ENCODE results near the gene FBLN2.

Gene FBLN2

DNA sequence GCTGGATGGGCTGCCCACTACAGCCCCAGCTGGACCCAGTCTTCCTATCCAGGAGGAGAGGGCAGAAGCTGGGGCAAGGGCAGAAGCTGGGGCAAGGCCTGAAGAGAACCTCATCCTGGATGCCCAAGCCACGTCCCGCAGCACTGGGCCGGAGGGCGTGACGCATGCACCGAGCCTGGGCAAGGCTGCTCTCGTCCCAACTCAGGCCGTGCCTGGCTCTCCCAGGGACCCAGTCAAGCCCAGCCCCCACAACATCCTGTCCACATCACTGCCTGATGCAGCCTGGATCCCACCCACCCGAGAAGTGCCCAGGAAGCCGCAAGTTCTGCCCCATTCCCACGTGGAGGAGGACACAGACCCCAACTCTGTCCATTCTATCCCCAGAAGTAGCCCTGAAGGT, 22.3 kb downstream of the FBLN2 start:
- no peak for DNase-seq (ENCODE audit: low read depth)
- TF ChIP-seq, protein P1, sequence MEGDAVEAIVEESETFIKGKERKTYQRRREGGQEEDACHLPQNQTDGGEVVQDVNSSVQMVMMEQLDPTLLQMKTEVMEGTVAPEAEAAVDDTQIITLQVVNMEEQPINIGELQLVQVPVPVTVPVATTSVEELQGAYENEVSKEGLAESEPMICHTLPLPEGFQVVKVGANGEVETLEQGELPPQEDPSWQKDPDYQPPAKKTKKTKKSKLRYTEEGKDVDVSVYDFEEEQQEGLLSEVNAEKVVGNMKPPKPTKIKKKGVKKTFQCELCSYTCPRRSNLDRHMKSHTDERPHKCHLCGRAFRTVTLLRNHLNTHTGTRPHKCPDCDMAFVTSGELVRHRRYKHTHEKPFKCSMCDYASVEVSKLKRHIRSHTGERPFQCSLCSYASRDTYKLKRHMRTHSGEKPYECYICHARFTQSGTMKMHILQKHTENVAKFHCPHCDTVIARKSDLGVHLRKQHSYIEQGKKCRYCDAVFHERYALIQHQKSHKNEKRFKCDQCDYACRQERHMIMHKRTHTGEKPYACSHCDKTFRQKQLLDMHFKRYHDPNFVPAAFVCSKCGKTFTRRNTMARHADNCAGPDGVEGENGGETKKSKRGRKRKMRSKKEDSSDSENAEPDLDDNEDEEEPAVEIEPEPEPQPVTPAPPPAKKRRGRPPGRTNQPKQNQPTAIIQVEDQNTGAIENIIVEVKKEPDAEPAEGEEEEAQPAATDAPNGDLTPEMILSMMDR (IDR thresholded peaks at IDR 0.05; ENCODE audit: insufficient read depth, low read depth, low read length, missing control alignments), result no peak
- no peak overlapping the region for H3K4me3 ChIP-seq (ENCODE audit: low read depth, low read length)

DNA sequence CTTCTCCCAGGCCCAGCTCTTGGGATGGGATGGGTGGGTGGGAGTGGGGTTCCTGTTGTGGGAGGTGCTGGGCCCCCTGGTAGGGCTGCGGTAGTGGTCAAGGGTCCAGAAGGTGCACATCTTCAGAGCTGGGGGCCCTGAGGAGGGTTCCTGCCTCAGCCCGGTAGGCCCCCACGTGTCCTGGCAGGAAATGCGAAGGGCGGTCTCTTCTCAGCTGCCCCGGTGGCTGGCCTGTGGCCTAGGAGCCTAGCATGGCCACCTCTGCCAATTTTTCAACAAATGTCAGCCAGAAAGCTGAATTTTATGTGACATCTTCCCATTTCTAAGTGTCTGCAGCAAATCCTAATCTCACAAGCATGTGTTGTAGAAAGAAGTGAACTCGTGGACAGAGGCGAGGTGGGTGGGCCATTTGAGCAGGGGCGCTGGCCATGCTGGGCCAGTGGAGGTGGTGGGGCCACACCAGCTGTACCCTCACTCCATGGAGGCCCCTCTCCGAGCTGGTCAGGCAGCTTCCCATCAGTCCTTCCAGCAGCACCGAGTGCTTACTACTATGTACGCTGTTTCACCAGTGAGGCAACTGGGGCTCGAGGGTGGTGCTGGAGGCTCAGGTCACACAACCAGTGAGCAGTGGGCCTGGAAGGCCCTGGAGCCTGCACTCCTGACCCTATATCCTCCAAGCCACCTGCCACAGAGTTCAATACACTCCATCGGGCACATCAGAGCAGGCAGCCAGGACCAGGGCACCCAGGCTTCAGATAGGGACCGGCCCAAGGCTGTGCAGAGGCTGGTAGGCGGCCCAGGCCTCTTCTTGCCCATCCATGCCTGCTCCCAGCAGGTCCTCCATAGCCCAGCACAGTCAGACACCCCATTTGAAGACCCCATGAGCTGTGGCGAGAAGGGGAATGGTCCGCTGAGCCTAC, 23.2 kb downstream of the FBLN2 start:
- TF ChIP-seq, protein P1 (IDR thresholded peaks at IDR 0.05; ENCODE audit: insufficient read depth, low read depth, low read length, missing control alignments), result no peak
- DNase-seq (ENCODE audit: low read depth), result no peak
- H3K4me3 ChIP-seq (ENCODE audit: low read depth, low read length), result no peak overlapping the region

DNA sequence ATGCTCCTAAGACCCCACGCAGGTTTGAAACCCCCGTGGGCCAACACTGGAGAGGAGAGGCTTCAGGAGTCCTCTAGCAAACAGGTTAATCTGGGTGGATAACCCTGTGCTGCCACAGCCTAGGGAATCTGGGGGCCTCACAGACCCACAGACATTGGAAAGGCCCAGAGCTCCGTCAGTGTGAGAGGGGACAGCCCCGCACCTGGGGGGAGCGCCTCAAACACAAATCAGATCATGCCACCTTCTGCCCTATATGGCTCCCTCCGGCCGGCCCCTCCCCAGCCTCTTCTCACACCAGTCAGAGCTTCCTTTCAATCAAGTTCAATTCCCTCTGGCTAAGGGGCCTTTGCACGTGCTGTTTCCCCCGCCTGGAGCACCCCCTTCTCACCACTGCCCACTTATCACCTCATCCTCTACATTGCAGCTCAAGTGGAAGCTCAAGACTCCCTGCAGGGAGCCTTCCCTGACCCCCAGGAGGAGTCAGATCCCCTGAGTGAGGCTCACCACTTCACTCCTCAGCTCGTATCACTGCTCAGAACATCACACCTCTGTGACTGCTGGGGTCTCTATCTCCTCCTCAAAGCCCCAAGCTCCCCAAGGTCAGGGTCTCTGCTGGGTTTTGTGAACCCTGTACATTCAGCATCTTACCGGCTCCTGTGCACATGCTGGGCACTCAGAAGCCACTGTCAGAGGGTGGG, 24.1 kb downstream of the FBLN2 start:
- H3K4me3 ChIP-seq (ENCODE audit: low read depth, low read length), result no peak overlapping the region
- TF ChIP-seq, protein P1 (IDR thresholded peaks at IDR 0.05; ENCODE audit: insufficient read depth, low read depth, low read length, missing control alignments), result no peak
- no peak for DNase-seq (ENCODE audit: low read depth)

DNA sequence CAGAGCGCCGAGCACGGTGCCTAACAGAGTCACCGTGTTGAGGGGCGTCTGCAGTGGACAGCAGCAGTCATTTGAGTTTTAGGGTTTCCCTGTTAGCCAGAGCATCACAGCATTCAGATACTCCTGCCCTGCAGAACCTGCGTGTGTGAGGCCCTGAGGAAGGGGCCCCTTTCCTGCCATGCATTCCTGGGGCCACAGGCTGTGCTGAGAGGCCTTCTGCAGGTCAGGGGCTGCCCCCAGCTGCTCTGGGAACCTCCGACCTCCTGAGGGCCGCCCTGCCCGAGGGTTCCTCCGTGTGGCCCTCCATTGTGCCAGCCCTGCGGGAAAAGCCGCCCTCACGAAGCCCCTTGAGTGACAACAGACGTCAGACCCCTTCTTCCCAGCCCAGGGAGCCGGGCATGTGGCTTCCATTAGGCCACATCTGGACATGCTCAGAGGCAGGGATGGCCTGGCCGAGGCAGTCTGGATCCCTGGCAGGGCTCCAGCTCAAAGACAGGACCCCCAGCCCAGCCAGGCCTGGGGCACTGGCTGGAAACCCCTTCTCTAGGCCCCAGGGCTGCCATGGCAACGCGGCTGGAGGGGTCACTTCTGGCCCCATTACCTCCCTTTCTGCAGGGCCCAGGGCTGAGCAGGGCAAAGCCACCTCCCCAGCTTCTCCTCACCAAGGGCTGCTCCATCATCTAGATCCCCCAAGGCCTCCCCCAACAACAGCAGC, 25.3 kb downstream of the FBLN2 start:
- TF ChIP-seq, protein P1 (IDR thresholded peaks at IDR 0.05; ENCODE audit: insufficient read depth, low read depth, low read length, missing control alignments), result no peak
- no peak for DNase-seq (ENCODE audit: low read depth)
- H3K4me3 ChIP-seq (ENCODE audit: low read depth, low read length), result no peak overlapping the region

DNA sequence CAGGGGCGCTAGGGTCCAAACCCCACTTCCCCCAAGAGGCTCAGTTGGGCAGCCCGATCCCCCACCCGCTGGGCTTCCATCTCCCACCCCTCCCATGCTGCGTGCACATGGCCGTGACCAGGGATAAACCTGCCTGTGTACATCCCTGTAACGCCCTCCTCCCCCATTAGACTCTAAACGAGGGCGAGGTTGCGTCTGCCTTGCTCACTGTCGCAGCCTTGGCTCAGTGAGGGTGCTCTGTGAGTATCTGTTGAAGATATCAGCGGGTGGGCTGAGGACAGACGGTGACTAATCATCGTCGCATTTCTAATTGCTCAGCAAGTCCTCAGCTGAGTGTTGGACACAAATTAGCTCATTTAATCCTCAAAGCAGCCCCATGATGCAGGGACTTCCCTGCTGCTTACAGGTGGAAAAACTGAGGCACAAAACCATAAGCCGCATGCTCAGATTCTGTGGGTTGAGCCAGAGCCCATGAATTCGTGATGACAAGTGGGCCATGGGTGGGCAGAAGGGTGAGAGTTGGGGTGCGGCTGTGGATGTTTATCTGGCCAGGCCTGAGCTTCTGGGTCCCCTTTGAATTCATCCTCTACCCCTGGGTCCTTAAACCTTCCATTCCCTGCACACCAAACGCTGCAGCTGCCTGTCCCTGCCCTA, 26.0 kb downstream of the FBLN2 start:
- TF ChIP-seq, protein P1 (IDR thresholded peaks at IDR 0.05; ENCODE audit: insufficient read depth, low read depth, low read length, missing control alignments), result no peak
- no peak overlapping the region for H3K4me3 ChIP-seq (ENCODE audit: low read depth, low read length)
- no peak for DNase-seq (ENCODE audit: low read depth)

DNA sequence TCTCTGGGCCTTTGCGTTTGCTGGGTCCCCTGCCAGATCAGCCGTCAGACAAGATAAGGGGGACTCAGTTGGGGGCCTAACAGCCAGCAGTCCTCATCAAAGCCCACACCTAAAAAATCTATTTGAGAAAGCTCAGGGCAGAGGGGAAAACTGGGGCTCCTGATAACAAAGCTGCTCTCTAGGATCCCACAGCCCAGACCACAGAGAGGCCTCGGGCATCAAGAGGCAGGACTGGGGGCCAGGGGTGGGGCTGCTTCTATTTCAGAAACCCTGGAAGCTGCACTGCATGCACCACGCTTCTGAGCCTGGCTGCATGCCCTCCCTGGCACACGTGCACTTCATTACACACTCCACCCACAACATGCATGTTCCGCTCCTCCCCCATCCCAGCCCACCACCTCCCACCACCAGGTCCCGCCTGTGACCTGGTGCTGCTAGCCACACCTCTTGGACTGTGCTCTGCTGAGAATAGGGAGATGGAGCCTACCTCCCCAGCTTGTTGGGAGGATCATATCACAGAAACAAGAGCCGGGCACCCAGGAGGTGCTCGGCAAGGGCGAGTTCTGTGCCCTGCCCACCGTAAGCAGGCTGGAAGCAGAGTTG, 26.6 kb downstream of the FBLN2 start:
- TF ChIP-seq, protein P1 (IDR thresholded peaks at IDR 0.05; ENCODE audit: insufficient read depth, low read depth, low read length, missing control alignments), result no peak
- DNase-seq (ENCODE audit: low read depth), result no peak
- H3K4me3 ChIP-seq (ENCODE audit: low read depth, low read length), result no peak overlapping the region
